ENCODE measurements around the gene CPEB3.
A peak's percentile ranks its signal among the peaks of the same experiment; 100 is the strongest.

CPEB3 gene

DNA sequence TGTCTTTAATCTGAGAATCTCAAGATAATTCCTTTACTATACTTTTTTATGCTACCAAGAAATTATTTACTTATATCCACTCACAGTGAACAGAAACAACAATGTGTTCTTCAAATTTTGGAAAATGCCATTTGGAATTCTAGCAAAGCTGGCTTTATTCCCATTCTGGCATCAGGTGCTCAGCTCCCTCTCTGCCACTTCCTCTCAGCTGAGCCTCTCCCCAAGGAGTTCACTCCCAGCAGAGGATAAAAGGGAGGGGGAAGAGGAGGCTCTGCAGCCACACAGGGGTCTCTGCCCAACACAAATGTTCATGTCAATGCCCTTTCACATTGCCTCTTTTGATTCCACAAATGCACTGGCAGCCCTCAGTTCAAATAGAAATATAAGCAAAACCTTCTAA is 116.9 kb downstream of the CPEB3 start:
- DNase-seq (ENCODE audit: low spot score): no peak
- TF ChIP-seq, protein P1, sequence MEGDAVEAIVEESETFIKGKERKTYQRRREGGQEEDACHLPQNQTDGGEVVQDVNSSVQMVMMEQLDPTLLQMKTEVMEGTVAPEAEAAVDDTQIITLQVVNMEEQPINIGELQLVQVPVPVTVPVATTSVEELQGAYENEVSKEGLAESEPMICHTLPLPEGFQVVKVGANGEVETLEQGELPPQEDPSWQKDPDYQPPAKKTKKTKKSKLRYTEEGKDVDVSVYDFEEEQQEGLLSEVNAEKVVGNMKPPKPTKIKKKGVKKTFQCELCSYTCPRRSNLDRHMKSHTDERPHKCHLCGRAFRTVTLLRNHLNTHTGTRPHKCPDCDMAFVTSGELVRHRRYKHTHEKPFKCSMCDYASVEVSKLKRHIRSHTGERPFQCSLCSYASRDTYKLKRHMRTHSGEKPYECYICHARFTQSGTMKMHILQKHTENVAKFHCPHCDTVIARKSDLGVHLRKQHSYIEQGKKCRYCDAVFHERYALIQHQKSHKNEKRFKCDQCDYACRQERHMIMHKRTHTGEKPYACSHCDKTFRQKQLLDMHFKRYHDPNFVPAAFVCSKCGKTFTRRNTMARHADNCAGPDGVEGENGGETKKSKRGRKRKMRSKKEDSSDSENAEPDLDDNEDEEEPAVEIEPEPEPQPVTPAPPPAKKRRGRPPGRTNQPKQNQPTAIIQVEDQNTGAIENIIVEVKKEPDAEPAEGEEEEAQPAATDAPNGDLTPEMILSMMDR (IDR thresholded peaks at IDR 0.05): no peak
- H3K27ac ChIP-seq: no peak overlapping the region
- no peak overlapping the region for H3K4me3 ChIP-seq

DNA sequence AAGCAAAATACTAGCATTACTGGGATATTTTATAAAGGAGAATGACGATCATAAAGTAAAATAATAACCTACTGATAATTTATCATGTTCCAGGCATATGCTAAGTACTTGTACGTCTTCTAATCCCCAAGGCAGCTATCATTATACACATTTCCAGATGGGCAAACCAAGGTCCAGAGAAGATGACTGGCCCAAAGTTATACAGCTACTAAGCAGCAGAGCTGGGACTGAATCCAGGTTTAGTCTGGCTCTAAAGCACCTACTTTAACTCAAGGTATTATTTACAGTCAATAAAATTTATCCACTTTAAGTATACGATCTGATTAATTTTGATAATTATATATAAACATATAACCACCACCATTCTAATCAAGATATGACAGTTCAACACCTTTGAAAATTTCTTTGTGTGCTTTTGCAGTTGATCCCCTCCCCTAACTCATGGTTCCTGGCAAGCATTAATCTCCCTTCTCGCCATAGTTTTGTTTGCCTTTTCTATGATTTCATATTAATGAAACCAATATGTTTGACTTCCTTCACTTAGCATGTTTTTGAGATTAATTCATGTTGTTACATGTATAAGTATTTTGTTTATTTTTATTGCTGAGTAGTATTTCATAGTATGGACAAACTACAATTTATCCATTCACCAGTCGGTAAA is 126.7 kb downstream of the CPEB3 start:
- no peak for DNase-seq (ENCODE audit: low spot score)

DNA sequence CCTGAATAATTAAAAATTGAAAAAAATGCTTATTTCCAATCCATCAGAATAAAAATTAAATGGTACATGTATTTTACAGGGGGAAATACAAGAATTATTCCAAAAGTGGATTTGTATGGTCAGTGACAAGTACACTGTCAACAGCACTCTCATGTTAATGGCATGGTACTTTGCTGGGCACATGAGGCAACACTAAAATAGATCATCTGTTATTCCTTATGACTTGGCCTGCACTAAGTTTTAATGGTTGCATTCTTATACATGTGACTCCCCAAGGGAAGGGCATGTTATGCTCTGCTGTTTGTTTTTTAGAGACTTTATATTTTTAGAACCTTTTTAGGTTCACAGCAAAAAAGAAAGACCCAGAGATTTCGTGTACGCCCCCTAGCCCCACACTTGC is 128.3 kb downstream of the CPEB3 start:
- TF ChIP-seq, protein P1 (IDR thresholded peaks at IDR 0.05): no peak

More for the DNA sequence above, 126.7 kb downstream of the CPEB3 start:
- Histone ChIP-seq H3K27ac (no peak overlapping the region), H3K4me3 (no peak overlapping the region)
- TF ChIP-seq, protein P1 (IDR thresholded peaks at IDR 0.05): no peak

GRCh38 chr10:92156874-92157773 is 133.8 kb downstream of the CPEB3 start:
- no peak overlapping the region for H3K27ac ChIP-seq
- H3K4me3 ChIP-seq: peak overlapping the region; percentile 8
- no peak for DNase-seq (ENCODE audit: low spot score)
- TF ChIP-seq, protein P1 (IDR thresholded peaks at IDR 0.05): no peak

More for the DNA sequence above, 128.3 kb downstream of the CPEB3 start:
- no peak overlapping the region for H3K4me3 ChIP-seq
- no peak for DNase-seq (ENCODE audit: low spot score)
- no peak overlapping the region for H3K27ac ChIP-seq

DNA sequence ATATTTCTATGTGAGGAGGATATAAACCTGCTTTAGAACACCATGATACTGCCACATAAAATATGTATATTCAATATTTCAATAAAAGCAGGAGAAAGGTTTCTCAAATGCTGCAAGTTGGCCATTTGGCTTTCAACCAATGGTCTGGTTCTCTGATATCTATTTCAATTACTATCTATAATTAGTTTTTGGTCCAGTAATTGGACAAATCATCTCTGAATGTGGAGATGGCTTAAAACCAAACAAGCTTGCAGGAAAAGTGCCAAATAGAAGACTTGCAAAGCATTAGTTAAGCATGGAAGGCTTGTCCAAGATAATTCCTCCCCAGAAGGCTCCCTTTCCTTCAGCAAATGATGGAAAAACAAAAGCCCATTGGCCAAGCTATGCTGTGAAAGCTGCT is 140.1 kb downstream of the CPEB3 start:
- DNase-seq (ENCODE audit: low spot score): no peak
- Histone ChIP-seq H3K27ac (no peak overlapping the region), H3K4me3 (no peak overlapping the region)
- TF ChIP-seq, protein P1 (IDR thresholded peaks at IDR 0.05): no peak

GRCh38 chr10:92149261-92149660 is 141.6 kb downstream of the CPEB3 start:
- DNase-seq (ENCODE audit: low spot score): no peak
- Histone ChIP-seq H3K4me3 (no peak overlapping the region), H3K27ac (no peak overlapping the region)
- TF ChIP-seq, protein P1 (IDR thresholded peaks at IDR 0.05): no peak
